Stomach (tissue), 4 donors: ENCODE measurements around the gene MAP3K3.

Experiments used
- EP300 ChIP-seq: sonication (generic); formaldehyde crosslinking; IDR thresholded peaks from one replicate; pipeline ENCODE4 v1.6.1; 2017; ENCODE audit warnings: antibody characterized with exemption
- POLR2A ChIP-seq, 4 donors: fragments of 450-650 bp; IDR thresholded peaks; one replicate each; pipeline ENCODE4 v1.6.1; 2016; ENCODE audit warnings: antibody characterized with exemption in 4 of 4, control low read depth in 2 of 4, mild to moderate bottlenecking in 1 of 4, moderate library complexity in 1 of 4
- POLR2AphosphoS5 ChIP-seq, 3 donors: sonication (generic); formaldehyde crosslinking; IDR thresholded peaks; one replicate each; pipeline ENCODE4 v1.6.1; 2016; ENCODE audit warnings: antibody characterized with exemption in 3 of 3
- TF ChIP-seq, protein P1 (sequence below), 7 experiments: fragments of 450-650 bp in 4 of 7; fragments of 200-600 bp in 3 of 7; sonication (generic) in 3 of 7; IDR thresholded peaks; one replicate each; pipeline ENCODE4 v1.5.1; 2016 to 2019; ENCODE audit warnings: antibody characterized with exemption in 7 of 7, control low read depth in 2 of 7, mild to moderate bottlenecking in 1 of 7

DNA sequence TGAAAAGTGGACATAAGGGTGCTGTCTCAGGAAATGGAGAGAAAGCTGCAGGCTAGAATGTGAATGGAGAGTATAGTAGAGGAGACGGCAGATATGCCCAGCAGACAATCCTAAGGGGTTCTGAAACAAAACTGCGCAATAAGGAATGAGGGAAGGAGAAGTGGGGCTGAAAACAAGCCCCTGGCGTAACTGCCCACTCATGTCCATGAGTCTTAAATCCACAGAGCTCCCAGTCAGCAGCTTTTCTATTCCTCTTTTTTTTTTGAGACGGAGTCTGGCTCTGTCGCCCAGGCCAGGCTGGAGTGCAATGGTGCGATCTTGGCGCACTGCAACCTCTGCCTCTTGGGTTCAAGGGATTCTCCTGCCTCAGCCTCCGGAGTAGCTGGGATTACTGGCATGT lies 113.5 kb downstream of the MAP3K3 start:
- TF ChIP-seq, protein P1, sequence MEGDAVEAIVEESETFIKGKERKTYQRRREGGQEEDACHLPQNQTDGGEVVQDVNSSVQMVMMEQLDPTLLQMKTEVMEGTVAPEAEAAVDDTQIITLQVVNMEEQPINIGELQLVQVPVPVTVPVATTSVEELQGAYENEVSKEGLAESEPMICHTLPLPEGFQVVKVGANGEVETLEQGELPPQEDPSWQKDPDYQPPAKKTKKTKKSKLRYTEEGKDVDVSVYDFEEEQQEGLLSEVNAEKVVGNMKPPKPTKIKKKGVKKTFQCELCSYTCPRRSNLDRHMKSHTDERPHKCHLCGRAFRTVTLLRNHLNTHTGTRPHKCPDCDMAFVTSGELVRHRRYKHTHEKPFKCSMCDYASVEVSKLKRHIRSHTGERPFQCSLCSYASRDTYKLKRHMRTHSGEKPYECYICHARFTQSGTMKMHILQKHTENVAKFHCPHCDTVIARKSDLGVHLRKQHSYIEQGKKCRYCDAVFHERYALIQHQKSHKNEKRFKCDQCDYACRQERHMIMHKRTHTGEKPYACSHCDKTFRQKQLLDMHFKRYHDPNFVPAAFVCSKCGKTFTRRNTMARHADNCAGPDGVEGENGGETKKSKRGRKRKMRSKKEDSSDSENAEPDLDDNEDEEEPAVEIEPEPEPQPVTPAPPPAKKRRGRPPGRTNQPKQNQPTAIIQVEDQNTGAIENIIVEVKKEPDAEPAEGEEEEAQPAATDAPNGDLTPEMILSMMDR (IDR thresholded peaks at IDR 0.05), result no peak
- TF ChIP-seq POLR2A (IDR thresholded peaks at IDR 0.05) (no peak), POLR2AphosphoS5 (IDR thresholded peaks at IDR 0.05) (no peak), EP300 (no peak)
